ENCODE data around the gene ATP6V0A1.
A peak's percentile ranks its signal among the peaks of the same experiment; 100 is the strongest.

ATP6V0A1 gene

DNA sequence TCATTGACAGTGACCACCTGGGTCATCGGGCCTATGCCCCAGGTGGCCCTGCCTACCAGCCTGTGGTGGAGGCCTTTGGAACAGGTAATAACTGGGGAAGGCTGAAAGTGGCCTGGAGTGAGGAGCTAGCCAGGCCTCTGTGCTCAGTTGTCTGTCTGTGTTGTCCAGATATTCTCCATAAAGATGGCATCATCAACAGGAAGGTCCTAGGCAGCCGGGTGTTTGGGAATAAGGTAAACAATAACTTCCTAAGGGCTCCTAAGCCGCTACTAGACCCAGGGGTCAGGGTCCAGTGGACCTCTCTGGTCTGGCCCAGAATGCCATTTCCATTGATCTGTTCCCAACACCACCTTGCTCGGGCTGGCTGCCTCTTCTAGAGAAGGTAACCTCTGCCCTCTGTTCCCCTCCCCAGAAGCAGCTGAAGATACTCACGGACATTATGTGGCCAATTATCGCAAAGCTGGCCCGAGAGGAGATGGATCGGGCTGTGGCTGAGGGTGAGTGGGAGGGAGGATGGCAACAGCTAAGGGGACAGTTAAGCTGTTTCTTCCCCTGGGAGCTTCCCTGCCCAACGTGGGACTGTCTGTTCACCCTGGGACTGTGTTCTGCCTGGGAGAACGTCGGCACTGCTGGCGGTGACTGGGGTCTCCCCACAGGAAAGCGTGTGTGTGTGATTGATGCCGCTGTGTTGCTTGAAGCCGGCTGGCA, 106.3 kb downstream of the ATP6V0A1 start:
- DNase-seq: no peak

DNA sequence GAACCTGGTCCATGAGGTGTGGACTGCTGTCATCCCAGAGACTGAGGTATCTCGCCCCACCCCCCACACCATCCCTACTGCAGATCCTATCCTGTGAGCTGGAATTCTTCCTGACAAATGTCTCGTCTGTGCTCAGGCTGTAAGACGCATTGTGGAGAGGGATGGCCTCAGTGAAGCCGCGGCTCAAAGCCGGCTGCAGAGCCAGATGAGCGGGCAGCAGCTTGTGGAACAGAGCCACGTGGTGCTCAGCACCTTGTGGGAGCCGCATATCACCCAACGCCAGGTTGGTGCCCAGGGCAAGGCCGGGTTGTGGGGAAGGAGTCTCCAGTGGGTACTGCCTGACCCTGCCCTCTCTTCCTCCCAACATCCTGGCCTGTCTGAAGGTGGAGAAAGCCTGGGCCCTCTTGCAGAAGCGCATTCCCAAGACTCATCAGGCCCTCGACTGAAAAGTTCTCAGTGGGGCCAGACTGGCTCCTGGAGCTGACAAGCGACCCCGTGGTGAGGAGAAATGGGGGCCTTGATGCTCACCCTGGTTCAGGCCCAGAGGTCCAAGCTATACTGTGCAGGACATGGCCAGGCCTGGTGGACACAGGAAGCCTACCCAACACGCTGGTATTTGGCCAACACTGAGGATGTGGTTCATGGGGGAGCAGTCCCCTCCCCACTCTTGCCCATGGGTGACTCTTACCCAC, 107.0 kb downstream of the ATP6V0A1 start:
- no peak for DNase-seq

- no peak for DNase-seq
Observed at GRCh38 chr17:42566215-42566882, 107.7 kb downstream of the ATP6V0A1 start.

- peak; percentile 94 for DNase-seq
Observed at GRCh38 chr17:42566883-42567573, 108.3 kb downstream of the ATP6V0A1 start, which contains the start of gene MLX. TSS of gene MLX (plus strand) at chr17:42567100. CDS start at chr17:42567125, 25 bp downstream.

GRCh38 chr17:42568341-42569111, 109.8 kb downstream of the ATP6V0A1 start:
- no peak for DNase-seq

GRCh38 chr17:42571435-42572225, 113.0 kb downstream of the ATP6V0A1 start:
- no peak for DNase-seq
